ENCODE results near the gene GIMAP8.
A peak's percentile ranks its signal among the peaks of the same experiment; 100 is the strongest.
"Not testable (repeated sequence)": the region's sequence is repeated elsewhere in the genome, so short reads cannot be mapped to it uniquely, and the experiment has no call there.

GIMAP8 gene

DNA sequence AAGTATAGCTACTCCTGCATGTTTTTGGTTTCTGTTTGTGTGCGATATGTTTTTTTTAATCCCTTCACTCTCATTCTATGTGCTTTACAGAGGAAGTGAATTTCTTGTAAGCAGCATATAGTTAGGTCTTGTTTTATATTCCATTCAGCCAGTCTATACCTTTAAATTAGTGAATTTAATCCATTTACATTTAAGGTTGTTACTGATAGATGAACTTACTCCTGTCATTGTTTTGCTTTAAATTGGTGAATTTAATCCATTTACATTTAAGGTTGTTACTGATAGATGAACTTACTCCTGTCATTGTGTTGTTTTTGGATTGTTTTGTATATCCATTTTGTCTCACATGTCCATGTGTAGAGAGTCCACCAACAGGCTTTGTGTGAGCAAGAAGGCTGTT, 11.1 kb downstream of the GIMAP8 start:
- DNase-seq (ENCODE audit: low read depth in 3 of 3, low spot score in 1 of 3): no peak

DNA sequence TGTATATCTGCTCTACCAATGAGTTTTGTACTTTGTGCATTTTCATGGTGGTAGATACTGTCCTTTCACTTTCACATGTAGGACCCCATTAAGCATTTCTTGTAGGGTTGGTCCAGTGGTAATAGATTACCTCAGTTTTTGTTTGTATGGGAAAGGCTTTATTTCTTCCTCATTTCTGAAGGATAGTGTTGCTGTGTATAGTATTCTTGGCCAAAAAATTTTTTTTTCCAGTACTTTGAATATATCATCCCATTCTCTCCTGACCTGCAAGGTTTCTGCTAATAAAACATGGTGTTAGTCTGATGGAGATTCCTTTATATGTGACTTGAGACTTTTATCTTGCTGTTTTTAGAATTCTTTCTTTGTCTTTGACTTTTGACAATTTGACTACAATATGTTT, 12.0 kb downstream of the GIMAP8 start:
- DNase-seq (ENCODE audit: low read depth in 3 of 3, low spot score in 1 of 3): no peak

DNA sequence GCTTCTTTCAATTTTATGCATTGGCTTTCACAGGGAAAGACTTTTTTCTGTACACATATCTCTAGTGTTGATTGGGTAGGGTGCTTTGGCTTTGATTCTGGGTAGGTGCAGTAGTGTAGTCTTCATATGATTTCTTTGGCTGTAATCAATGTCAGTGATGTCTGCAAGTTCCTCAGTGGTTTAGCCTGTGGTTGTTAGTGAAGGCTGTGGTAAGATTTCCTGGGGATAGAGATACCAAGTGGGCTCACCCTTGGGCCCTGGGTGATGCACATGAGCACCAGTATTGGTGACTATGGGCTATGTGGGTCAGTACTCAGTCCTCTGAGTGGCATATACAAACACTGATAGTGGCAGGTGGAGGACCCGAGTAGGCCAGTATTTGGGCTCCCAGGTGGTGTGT, 13.0 kb downstream of the GIMAP8 start:
- DNase-seq (ENCODE audit: low read depth in 3 of 3, low spot score in 1 of 3): no peak

DNA sequence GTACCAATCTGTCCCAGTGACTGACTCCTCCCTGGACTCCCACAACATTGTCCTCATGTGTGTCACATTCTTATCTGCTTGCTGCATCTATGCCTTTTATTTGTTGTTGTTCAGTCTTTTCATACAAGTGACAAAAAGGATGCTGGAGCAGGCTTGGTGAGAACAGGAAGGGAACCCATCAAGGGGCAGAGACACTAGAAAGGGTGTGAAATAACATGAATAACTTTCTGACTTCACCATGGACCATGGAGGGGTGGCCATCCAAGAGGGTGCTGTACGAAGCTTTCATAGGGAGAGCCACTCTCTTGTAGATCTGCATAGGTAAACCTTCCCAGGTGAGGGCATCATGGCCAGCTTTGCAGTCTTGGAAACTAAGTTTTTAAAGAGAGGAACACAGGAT, 14.5 kb downstream of the GIMAP8 start:
- no peak for DNase-seq (ENCODE audit: low read depth in 3 of 3, low spot score in 1 of 3)

DNA sequence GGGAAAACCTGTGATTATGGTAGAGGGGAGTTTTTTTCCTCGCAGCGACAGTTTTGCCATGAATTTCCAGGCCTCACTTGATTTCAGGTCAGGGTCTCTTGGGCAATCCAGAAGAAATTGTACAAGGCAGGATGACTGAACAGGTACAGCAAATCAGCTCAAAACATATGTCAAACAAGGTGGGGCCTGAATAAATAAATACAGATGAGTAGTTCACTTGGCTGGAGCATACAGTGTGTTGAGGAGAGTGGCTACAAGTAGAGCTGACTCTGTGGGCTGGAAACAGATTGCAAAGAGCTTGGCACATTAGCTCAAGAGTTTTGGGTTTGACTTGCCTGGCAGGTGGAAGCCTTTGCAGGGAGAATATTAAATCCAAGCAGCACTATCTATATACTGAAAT, 15.0 kb downstream of the GIMAP8 start:
- no peak for DNase-seq (ENCODE audit: low read depth in 3 of 3, low spot score in 1 of 3)

DNA sequence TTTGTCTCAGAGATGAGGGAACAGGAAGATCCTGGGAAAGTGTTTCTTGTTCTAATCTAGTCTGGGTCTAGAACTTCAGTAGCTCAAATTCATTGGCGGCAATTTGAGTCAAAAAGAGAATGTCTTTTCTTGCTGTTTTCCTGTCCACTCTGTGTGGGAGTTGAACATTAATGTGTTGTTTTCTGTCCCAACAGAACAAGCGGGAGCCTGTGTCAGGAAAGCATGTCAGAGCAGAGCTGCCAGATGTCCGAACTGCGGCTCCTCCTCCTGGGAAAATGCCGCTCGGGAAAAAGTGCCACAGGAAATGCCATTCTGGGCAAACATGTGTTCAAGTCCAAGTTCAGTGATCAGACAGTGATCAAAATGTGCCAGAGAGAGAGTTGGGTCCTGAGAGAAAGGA, 16.0 kb downstream of the GIMAP8 start:
- no peak for DNase-seq (ENCODE audit: low read depth in 3 of 3, low spot score in 1 of 3)

DNA sequence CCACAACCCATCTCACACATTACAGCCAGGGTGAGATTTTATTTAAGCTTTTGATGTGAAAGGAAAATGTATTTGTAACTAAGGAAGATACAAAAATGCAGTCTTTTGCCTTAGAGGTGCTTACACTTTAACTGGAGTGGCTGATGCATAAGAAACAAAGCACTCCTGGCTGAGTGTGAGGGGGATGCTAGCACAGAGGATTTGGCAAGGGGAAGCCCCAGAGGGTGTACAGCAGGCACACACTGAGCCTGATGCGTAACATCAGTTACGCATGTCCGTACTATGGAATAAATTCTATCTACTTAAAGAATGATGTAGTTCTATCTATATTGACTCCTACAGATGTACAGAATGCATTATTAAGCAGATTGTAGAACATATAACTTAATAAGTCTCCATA, 17.8 kb downstream of the GIMAP8 start:
- DNase-seq (ENCODE audit: low read depth in 3 of 3, low spot score in 1 of 3): no peak

DNA sequence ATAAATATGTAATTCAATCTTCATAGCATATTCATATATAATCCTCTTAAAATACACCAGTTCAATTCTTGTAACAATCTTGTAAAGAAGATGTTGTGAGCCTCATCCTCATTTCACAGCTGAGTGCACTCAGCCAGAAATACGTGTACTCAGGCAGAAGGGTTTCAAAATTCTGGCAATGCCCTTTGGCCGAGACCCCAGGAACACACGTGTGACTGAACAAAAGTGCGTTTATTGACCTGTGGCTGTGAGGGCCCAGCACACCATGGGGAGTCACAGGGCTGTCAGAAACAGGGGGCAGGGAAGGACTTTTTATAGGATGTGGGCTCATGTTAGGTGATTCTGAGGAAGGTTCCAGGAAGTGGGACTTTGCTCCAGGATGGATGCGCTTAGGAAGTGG, 21.5 kb downstream of the GIMAP8 start:
- no peak for DNase-seq (ENCODE audit: low read depth in 3 of 3, low spot score in 1 of 3)

DNA sequence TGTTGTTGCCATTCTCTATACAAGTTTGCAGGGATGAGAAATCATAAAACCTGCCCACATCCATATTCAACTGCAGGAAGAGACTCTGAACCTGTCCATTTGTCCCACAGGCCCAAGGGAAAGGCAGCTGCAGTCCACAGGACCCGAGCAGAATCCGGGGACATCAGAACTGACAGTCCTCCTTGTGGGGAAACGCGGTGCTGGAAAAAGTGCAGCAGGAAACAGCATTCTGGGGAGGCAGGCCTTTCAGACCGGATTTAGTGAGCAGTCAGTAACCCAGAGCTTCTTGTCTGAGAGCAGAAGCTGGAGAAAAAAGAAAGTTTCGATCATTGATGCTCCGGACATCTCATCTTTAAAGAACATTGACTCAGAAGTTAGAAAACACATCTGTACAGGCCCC, 23.5 kb downstream of the GIMAP8 start:
- no peak for DNase-seq (ENCODE audit: low read depth in 3 of 3, low spot score in 1 of 3)

DNA sequence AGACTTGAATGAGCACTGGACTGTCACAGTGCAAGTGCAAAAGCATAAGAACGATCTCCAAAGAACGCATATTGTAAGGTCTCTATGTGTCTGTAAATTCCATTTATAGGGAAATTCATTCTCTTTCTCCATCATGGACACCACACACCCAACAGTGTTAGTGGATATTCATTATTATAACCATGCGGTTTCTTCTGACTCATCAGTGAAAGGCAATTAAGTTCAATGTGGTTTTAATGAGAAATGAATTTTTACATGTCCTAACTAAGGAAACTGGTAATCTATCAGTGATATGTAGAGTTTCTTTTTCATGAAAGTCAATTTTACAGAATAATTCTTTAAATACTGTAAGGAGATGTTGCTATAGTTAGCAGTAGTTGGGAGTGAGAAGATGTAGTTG, 25.9 kb downstream of the GIMAP8 start:
- DNase-seq (ENCODE audit: low read depth in 3 of 3, low spot score in 1 of 3): no peak

DNA sequence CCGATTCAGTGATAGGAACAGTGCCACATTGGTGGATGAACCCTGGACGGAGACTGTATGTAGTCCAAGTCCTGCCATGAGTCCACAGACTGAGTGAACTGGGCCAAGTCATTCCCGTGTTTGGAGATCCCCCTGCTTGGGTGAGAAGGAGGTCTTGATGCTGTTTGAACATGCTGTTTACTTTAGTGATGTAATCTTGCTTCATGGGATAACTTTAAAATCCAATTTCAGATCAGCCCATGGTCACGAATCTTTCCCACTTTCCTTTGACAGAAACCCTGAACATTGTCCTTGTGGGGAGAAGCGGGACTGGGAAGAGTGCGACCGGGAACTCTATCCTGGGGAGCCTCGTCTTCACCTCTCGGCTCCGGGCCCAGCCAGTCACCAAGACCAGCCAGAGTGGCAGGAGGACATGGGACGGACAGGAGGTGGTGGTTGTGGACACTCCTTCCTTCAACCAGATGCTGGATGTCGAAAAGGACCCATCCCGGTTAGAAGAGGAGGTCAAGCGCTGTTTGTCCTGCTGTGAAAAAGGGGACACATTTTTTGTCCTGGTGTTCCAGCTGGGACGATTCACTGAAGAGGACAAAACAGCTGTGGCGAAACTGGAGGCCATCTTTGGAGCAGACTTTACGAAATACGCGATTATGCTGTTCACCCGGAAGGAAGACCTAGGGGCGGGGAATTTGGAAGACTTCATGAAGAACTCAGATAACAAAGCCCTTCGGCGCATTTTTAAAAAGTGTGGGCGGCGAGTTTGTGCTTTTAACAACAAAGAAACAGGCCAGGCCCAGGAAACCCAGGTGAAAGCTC, 26.6 kb downstream of the GIMAP8 start:
- no peak for DNase-seq (ENCODE audit: low read depth in 3 of 3, low spot score in 1 of 3)

DNA sequence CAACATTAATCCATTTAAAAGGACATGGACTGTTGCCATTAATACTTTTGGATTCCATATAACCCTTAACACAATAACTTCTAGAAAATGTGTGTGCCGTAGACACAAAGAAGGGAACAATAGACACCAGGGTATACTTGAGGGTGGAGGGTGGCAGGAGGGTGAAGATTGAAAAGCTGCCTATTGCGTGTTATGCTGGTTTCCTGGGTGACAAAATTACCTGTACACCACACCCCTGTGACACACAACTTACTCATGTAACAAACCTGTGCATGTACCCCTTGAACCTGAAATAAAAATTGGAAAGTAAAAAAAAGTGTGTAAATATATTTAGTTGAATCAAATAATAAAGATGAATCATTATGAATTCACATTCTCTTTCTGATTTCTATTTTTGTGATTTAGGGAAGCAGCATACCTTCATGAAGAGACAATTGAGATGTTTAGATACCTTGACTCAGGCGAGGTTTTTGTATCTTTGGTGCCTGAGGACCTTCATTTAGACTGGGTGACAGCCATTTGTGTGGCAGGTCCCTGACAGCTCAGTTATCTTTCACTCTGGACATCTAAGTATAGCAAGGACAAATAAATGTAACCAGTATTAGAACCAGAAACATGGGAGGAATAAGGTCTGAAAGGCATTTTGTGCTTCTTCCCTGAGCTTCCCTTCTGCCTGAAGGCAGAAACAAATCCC, 28.7 kb downstream of the GIMAP8 start:
- DNase-seq (ENCODE audit: low read depth in 3 of 3, low spot score in 1 of 3): no peak

DNA sequence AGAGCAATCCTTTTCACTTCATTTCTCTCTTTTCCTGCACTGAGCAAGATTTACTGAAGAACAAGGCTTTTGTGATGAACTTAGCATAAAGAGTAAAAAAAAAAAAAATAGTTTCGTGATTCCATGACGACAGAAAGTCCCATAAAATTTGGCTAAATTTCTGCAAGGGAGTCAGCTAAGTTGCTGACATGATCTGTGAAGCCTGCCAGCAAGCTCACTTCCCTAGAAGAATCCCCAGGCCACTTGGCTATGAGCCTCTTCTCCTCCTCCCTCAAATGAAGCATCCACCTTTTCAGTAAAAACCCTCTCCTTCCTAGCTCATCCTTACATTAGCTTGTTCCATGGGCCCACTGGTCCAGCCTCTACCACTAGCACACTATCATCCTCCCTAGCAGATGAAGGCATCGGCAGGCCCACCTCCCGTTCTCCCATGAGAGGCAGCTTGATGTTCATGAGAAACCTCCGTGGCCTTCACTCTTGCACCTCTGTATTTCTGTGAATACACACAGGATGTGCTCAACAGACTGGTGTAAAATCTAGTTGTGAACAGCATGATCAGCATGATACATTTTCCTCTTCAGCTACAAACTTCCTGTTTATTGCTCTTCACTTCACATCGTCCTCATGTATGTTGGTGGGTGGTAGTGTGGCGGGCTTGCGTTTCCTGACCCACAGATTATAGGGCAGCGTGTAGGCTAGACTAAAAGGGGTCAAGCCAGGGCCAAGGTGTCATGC, 30.9 kb downstream of the GIMAP8 start:
- DNase-seq (ENCODE audit: low read depth in 3 of 3, low spot score in 1 of 3): peak in 1 of 3 donors; percentile 27

DNA sequence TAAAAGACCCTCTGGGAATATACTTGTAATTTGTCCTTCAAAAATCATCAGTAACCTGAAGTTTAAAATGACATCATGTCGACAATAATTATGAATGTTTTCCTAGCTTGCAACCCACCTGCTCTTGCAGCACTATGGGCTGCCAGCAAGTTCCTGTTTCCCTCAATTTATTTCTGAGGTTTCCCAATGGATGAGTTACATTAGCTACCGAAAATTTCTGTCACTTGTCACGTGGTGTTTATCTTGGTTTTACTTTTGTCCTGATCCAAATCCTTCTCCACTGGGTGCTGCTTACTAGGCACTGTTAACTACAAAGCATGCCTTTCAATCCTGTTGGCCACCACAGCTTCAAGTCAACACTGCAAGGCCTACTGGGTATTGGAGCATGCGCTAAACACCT, 31.5 kb downstream of the GIMAP8 start:
- no peak for DNase-seq (ENCODE audit: low read depth in 3 of 3, low spot score in 1 of 3)

DNA sequence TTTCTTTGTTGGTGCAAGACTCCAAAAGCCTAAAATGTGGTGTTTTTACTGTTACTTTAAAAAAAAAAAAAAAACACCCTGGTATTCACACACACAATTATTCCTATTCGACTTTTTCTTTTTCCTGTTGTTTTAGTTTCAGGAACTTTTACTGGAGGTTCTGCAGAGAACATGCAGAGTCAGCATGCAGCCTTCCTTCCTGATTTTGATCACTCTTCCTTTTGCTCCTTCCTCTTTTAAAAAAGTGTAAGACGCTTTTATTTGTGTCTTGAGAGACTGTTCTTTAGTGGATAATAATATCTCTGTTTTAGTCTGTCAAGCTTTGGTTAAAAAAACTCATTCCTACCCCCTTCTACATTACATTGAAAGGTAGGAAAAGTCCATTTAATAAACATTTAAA, 33.1 kb downstream of the GIMAP8 start:
- not testable (repeated sequence) for DNase-seq (ENCODE audit: low read depth in 3 of 3, low spot score in 1 of 3)

DNA sequence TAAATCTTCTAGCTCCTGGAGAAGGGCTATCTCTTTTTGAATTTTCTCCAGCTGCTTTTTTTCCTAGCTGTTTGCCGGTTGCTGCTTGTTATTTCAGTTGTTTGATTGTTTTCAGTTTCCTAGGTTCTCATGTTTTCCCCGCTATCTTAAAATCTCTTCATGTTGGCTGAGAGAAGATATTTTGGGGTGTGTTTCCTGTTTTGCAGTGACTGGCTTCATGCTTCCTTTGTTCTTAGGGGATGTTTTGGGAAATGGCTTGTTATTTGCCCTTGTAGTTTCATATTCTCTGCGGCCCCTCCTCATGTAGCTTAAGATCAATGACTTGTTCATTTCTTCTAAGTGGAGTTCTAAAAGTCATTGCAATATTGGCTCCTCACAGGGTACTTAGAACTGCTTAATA, 33.6 kb downstream of the GIMAP8 start:
- not testable (repeated sequence) for DNase-seq (ENCODE audit: low read depth in 3 of 3, low spot score in 1 of 3)

DNA sequence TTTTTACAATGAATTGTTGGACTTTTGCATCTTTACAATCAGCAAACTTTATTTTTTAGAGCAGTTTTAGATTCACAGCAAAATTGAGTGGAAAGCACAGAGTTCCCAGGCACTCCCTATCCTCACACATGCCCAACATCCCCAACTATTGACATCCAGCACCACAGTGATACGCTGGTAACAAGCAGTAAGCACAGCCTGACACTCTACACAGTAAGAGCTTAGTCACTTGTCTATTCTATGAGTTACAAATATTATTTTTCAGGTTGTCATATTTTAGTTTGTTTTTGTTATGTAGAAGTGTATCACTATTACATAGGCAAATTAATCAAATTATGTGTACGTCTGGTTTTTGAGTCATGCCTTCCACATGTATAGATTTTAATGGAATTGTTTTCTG, 37.2 kb downstream of the GIMAP8 start:
- no peak for DNase-seq (ENCODE audit: low read depth in 3 of 3, low spot score in 1 of 3)

DNA sequence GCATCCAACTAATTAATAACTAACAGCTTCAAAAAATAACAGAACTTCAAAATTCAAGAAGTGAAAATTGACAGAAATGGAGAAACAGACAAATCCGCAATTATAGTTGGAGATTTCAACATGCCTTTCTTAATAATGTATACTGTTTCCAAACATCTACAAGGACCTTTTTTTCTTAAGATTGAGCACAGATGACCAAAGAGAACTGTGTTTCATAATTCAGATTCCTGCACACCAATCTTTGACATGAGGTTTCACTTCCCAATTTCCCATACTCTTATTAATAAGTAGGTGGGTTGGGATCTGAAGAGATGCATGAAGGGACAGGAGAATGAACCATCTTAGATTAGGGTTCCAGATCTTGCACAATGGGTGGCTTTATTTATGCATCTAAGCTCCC, 39.4 kb downstream of the GIMAP8 start:
- no peak for DNase-seq (ENCODE audit: low read depth in 3 of 3, low spot score in 1 of 3)

DNA sequence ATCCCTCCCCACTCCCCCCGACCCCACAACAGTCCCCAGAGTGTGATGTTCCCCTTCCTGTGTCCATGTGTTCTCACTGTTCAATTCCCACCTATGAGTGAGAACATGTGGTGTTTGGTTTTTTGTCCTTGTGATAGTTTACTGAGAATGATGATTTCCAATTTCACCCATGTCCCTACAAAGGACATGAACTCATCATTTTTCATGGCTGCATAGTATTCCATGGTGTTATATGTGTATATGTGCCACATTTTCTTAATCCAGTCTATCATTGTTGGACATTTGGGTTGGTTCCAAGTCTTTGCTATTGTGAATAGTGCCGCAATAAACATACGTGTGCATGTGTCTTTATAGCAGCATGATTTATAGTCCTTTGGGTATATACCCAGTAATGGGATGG, 43.0 kb downstream of the GIMAP8 start:
- DNase-seq (ENCODE audit: low read depth in 3 of 3, low spot score in 1 of 3): not testable (repeated sequence)

DNA sequence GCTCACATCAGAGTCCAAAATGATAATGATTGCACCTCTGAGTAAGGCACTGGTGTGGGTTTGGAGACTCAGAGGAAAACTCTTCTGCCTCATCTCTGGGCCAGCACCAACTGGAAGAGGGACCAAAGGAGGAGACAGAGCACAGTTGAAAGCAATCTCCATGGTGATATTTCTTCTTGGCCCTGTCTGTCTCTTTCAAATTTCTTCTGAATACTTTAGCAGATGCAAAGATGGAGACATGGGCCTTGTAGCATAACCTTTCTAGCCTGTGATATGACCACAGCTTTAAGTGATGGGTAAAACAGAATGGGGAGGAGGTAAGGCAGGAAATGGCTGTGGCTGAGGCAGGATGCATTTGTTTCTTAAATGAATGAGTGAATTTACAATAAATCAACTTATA, 52.1 kb downstream of the GIMAP8 start:
- no peak for DNase-seq (ENCODE audit: low read depth in 3 of 3, low spot score in 1 of 3)

DNA sequence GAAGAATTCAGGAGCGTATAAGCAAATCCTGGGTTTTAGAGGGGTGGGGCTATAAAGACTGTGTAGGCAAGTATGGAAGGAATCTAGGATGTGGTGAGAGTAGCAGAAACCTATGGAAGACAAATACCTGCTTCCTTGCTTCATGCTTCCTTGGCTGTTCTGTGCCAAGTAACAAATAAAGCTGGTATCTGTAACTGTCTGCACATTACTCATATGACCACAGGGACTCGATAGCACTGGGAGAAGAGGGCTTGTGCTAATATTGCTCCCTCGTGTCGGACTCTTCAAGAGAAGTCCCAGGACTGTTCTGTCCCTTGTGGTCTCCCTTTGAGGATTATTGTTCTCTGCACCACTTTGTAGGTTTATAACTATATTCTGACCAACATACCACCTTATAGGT, 52.7 kb downstream of the GIMAP8 start:
- DNase-seq (ENCODE audit: low read depth in 3 of 3, low spot score in 1 of 3): no peak

DNA sequence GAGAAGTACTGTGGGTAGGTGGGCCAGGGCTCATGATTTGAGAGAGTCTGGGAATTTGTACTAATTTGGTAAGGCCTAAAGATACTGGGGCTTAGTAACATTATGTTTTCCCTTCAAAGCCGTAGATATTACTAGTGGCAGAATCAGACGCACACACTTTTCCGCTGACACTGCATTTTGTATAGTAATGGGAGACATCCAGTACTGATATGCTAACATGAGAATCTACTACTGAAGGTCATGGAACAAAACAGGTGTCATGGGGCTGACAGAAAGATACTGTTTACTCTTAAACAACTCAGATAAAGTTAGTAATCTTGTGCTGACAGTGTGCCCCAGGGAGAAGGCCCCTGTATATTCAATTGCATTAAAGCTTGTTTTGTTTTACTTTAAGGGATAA, 53.2 kb downstream of the GIMAP8 start:
- DNase-seq (ENCODE audit: low read depth in 3 of 3, low spot score in 1 of 3): no peak
